ENCODE results near the gene SLC23A2.

DNA sequence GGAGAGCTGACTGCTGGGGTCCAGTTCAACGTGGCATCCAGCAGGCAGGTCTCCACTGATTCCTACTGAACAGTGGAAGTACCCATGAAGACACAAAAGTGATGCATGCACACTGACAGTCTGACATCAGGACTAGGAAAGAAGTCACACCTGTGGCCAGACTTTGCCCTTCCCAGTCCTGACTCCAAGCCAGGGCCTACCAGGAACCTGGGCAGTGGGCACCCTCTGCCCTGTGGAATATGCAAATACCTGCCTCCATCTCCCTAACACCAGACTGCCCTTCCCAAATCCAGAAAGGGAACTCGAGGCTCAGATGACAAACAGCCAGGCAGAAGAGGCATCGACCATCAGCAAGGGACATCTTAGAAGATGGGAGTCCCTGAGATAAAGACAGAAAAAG, 50.9 kb downstream of the SLC23A2 start:
- TF ChIP-seq EZH2 (IDR thresholded peaks at IDR 0.05; ENCODE audit: insufficient read depth, poor library complexity, severe bottlenecking), result no peak
- no peak for TF ChIP-seq EZH2phosphoT487 (IDR thresholded peaks at IDR 0.05; ENCODE audit: insufficient read depth, low read depth)
